ENCODE results near the gene SIGLEC12. TPM values are rescaled to one million over a fixed set of nuclear protein-coding genes. Genes with fewer than 3 reads are reported as not detected.
A peak's percentile ranks its signal among the peaks of the same experiment; 100 is the strongest.

The SIGLEC12 gene
- polyA plus RNA-seq, 2 of the 4 experiments (the other 2 are of a cell fraction) = not detected

GRCh38 chr19:51513968-51514367 lies 12.4 kb upstream of the SIGLEC12 start:
- ATAC-seq = no peak
- WGBS (ENCODE audit: missing lambda C conversion rate) = 13% methylated on average over 2 of the region's 2 CpGs
- CTCF ChIA-PET = interaction anchor here (0.6 to 4.8 kb wide), 20 partner anchors 9 to 485 kb away, joined by 3 to 32 read pairs (median 4); partner anchors contain the start of genes C19orf84, SIGLEC12 and SIGLEC6

GRCh38 chr19:51511353-51511752 lies 9.8 kb upstream of the SIGLEC12 start:
- peak in 1 of 2 experiments; percentile 19 for DNase-seq (ENCODE audit: low read depth in 1 of 2, low spot score in 1 of 2)
- H3K4me2 ChIP-seq = no peak overlapping the region
- no peaks in the 10 kb centered on the region; the same call in 2 of the 3 replicates for H3K9me3 ChIP-seq
- peak in 1 of 2 experiments; percentile 55; a peak in 2 of 6 replicates for ATAC-seq
- H3K4me1 ChIP-seq = no peaks in the 10 kb centered on the region
- no peak for TF ChIP-seq HEYL (CRISPR knock-in tag; IDR thresholded peaks at IDR 0.05)
- POLR2A ChIA-PET = no interaction called here
- H3K4me3 ChIP-seq = no peak overlapping the region
- WGBS (ENCODE audit: missing lambda C conversion rate) = 2% methylated on average over 6 of the region's 6 CpGs
- H3K27ac ChIP-seq = no peak overlapping the region
- FAIRE-seq = no peak
- CTCF ChIA-PET = no interaction called here

More at GRCh38 chr19:51513968-51514367, 12.4 kb upstream of the SIGLEC12 start:
- TF ChIP-seq RNF2 (IDR thresholded peaks at IDR 0.05; ENCODE audit: borderline replicate concordance, low read depth) = no peak
- no peak for TF ChIP-seq PBX3 (IDR thresholded peaks at IDR 0.05)
- TF ChIP-seq EP300 (IDR thresholded peaks at IDR 0.05) = no peak
- no peak for TF ChIP-seq KDM5A (IDR thresholded peaks at IDR 0.05)
- no peak for TF ChIP-seq HEYL (CRISPR knock-in tag; IDR thresholded peaks at IDR 0.05)
- TF ChIP-seq HES2 (IDR thresholded peaks at IDR 0.05) = no peak
- TF ChIP-seq TP53 (CRISPR knock-in tag; IDR thresholded peaks at IDR 0.05) = no peak
- no peak for TF ChIP-seq FOSL2 (IDR thresholded peaks at IDR 0.05)
- TF ChIP-seq FOSL2 (CRISPR knock-in tag; IDR thresholded peaks at IDR 0.05) = no peak
- TF ChIP-seq NFE2L2 (conservative IDR thresholded peaks at IDR 0.05; ENCODE audit: low read length) = no peak
- no peak for TF ChIP-seq SMC3 (IDR thresholded peaks at IDR 0.05)
- no peak for TF ChIP-seq MAFK (IDR thresholded peaks at IDR 0.05; ENCODE audit: partially characterized antibody)
- no peak for TF ChIP-seq SREBF2 (IDR thresholded peaks at IDR 0.05)
- TF ChIP-seq CHD4 (IDR thresholded peaks at IDR 0.05; ENCODE audit: borderline replicate concordance) = no peak
- no peak for TF ChIP-seq E2F6 (IDR thresholded peaks at IDR 0.05; ENCODE audit: borderline replicate concordance, low read depth)
- no peak for TF ChIP-seq JUNB (IDR thresholded peaks at IDR 0.05)
- TF ChIP-seq, protein P1, sequence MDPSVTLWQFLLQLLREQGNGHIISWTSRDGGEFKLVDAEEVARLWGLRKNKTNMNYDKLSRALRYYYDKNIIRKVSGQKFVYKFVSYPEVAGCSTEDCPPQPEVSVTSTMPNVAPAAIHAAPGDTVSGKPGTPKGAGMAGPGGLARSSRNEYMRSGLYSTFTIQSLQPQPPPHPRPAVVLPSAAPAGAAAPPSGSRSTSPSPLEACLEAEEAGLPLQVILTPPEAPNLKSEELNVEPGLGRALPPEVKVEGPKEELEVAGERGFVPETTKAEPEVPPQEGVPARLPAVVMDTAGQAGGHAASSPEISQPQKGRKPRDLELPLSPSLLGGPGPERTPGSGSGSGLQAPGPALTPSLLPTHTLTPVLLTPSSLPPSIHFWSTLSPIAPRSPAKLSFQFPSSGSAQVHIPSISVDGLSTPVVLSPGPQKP (IDR thresholded peaks at IDR 0.05; ENCODE audit: low read depth, low read length) = no peak
- TF ChIP-seq ZNF302 (CRISPR knock-in tag; IDR thresholded peaks at IDR 0.05) = no peak
- TF ChIP-seq JUN (IDR thresholded peaks at IDR 0.05) = no peak
- TF ChIP-seq MYC (IDR thresholded peaks at IDR 0.05; ENCODE audit: borderline replicate concordance, low read length) = no peak
- no peak for FAIRE-seq
- Histone ChIP-seq H3K4me1 (no peaks in the 10 kb centered on the region), H3K9me3 (peaks cover 8% of the 10 kb centered on the region), H3K27ac (no peak overlapping the region), H3K4me3 (no peak overlapping the region), H3K4me2 (no peak overlapping the region)
- no peak for DNase-seq (ENCODE audit: low read depth in 1 of 2, low spot score in 1 of 2)
- POLR2A ChIA-PET = no interaction called here

- 2% methylated on average over 7 of the region's 7 CpGs for whole genome bisulfite sequencing (ENCODE audit: missing lambda C conversion rate)
- FAIRE-seq (no peak), ATAC-seq (no peak), DNase-seq (ENCODE audit: low read depth in 1 of 2, low spot score in 1 of 2) (no peak)
- no peaks in the 10 kb centered on the region for H3K4me1 ChIP-seq
- H3K9me3 ChIP-seq = no peaks in the 10 kb centered on the region; the same call in 2 of the 3 replicates
- no peak for TF ChIP-seq ZSCAN20 (CRISPR knock-in tag; IDR thresholded peaks at IDR 0.05)
- no peak for TF ChIP-seq EHMT2 (IDR thresholded peaks at IDR 0.05; ENCODE audit: low read depth)
- no peak for TF ChIP-seq HDAC2 (IDR thresholded peaks at IDR 0.05)
- no peak for TF ChIP-seq TFCP2L1 (CRISPR knock-in tag; IDR thresholded peaks at IDR 0.05)
- TF ChIP-seq ESRRA (IDR thresholded peaks at IDR 0.05; ENCODE audit: borderline replicate concordance, low read length) = no peak
- TF ChIP-seq CHD2 (IDR thresholded peaks at IDR 0.05; ENCODE audit: low read length, partially characterized antibody) = no peak
- no peak for TF ChIP-seq EP300 (IDR thresholded peaks at IDR 0.05)
- TF ChIP-seq GATA3 (IDR thresholded peaks at IDR 0.05; ENCODE audit: borderline replicate concordance) = no peak
- TF ChIP-seq SMC3 (IDR thresholded peaks at IDR 0.05) = no peak
- no peak for TF ChIP-seq CBX2 (IDR thresholded peaks at IDR 0.05; ENCODE audit: borderline replicate concordance, low read depth)
- TF ChIP-seq FOSB (CRISPR knock-in tag; IDR thresholded peaks at IDR 0.05) = no peak
- no peak for TF ChIP-seq TP53 (CRISPR knock-in tag; IDR thresholded peaks at IDR 0.05)
- TF ChIP-seq EHF (CRISPR knock-in tag; IDR thresholded peaks at IDR 0.05) = no peak
- TF ChIP-seq CHD4 (IDR thresholded peaks at IDR 0.05; ENCODE audit: borderline replicate concordance) = no peak
- TF ChIP-seq, protein P2, sequence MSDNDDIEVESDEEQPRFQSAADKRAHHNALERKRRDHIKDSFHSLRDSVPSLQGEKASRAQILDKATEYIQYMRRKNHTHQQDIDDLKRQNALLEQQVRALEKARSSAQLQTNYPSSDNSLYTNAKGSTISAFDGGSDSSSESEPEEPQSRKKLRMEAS (IDR thresholded peaks at IDR 0.05) = no peak
- no peak for TF ChIP-seq PHF8 (IDR thresholded peaks at IDR 0.05; ENCODE audit: borderline replicate concordance, low read depth)
- TF ChIP-seq FOXS1 (CRISPR knock-in tag; IDR thresholded peaks at IDR 0.05) = no peak
- POLR2A ChIA-PET = no interaction called here
- no peak overlapping the region for H3K4me3 ChIP-seq
- no peak overlapping the region for H3K27ac ChIP-seq
- no peak overlapping the region for H3K4me2 ChIP-seq
- CTCF ChIA-PET = interaction anchor here (0.6 kb wide), 2 partner anchors 102 to 151 kb away, joined by 3 to 4 read pairs; no protein-coding TSS in a partner anchor
These were observed 8.4 kb upstream of the SIGLEC12 start for GRCh38 chr19:51509823-51510660.
